Measurements from ENCODE around the gene ZNF487. TPM values are rescaled to one million over a fixed set of nuclear protein-coding genes. Genes with fewer than 3 reads are reported as not detected.
"Not testable (repeated sequence)": the region's sequence is repeated elsewhere in the genome, so short reads cannot be mapped to it uniquely, and the experiment has no call there.

ZNF487 gene
- total and polyA plus RNA-seq, 2 donors (not counting 1 experiment from before 2014, with no cell fraction given) = 4.0 TPM

- TF ChIP-seq CTCF (conservative IDR thresholded peaks at IDR 0.05 in 1 of 2, IDR thresholded peaks at IDR 0.05 in 1 of 2; ENCODE audit: low read depth in 1 of 2, low read length in 2 of 2) = no peak
- no peak for TF ChIP-seq EZH2 (IDR thresholded peaks at IDR 0.05; ENCODE audit: low read length, missing control alignments)
- Histone ChIP-seq H3K9me3 (ENCODE audit: control insufficient read depth, insufficient read depth, low read depth, low read length) (no peaks in the 10 kb centered on the region), H3K27me3 (ENCODE audit: control insufficient read depth, insufficient read depth, low read length) (no peaks in the 10 kb centered on the region), H3K79me2 (ENCODE audit: control insufficient read depth, insufficient read depth, low read length) (no peaks in the 10 kb centered on the region), H3K4me1 (ENCODE audit: control insufficient read depth, extremely low read depth, insufficient read depth, low read length) (peaks cover 7% of the 10 kb centered on the region), H3K4me2 (ENCODE audit: extremely low read depth, insufficient read depth, low read length) (no peak overlapping the region), H3K36me3 (ENCODE audit: control insufficient read depth, insufficient read depth, low read length) (no peaks in the 10 kb centered on the region), H4K20me1 (ENCODE audit: control insufficient read depth, extremely low read depth, insufficient read depth, low read length) (no peaks in the 10 kb centered on the region), H3K9ac (ENCODE audit: insufficient read depth, low read length) (no peak overlapping the region), H3K4me3 (replicated peaks in 1 of 4; ENCODE audit: control extremely low read depth in 1 of 4, insufficient read depth in 1 of 4, low read depth in 3 of 4, low read length in 4 of 4) (no peak overlapping the region), H2AFZ (ENCODE audit: low read length) (no peak overlapping the region), H3K27ac (ENCODE audit: insufficient read depth, low read length) (no peak overlapping the region)
- peak in 1 of 2 donors; percentile 46 for DNase-seq (ENCODE audit: low read depth in 2 of 2)
These were observed 12.5 kb upstream of the ZNF487 start for GRCh38 chr10:43424416-43424815.

- H3K9me3 ChIP-seq (ENCODE audit: control insufficient read depth, insufficient read depth, low read depth, low read length); H3K4me3 ChIP-seq (replicated peaks in 1 of 4; ENCODE audit: control extremely low read depth in 1 of 4, insufficient read depth in 1 of 4, low read depth in 3 of 4, low read length in 4 of 4); H3K4me1 ChIP-seq (ENCODE audit: control insufficient read depth, extremely low read depth, insufficient read depth, low read length): not testable (repeated sequence)
These were observed 10.4 kb upstream of the ZNF487 start for GRCh38 chr10:43426476-43426875.

GRCh38 chr10:43427166-43427825 is 9.6 kb upstream of the ZNF487 start:
- H3K9ac ChIP-seq (ENCODE audit: insufficient read depth, low read length) = no peak overlapping the region

More at GRCh38 chr10:43426476-43426875, 10.4 kb upstream of the ZNF487 start:
- DNase-seq (ENCODE audit: low read depth in 2 of 2); H3K27ac ChIP-seq (ENCODE audit: insufficient read depth, low read length); H3K9ac ChIP-seq (ENCODE audit: insufficient read depth, low read length); H3K79me2 ChIP-seq (ENCODE audit: control insufficient read depth, insufficient read depth, low read length); H2AFZ ChIP-seq (ENCODE audit: low read length); H4K20me1 ChIP-seq (ENCODE audit: control insufficient read depth, extremely low read depth, insufficient read depth, low read length); H3K36me3 ChIP-seq (ENCODE audit: control insufficient read depth, insufficient read depth, low read length); H3K27me3 ChIP-seq (ENCODE audit: control insufficient read depth, insufficient read depth, low read length); H3K4me2 ChIP-seq (ENCODE audit: extremely low read depth, insufficient read depth, low read length): not testable (repeated sequence)

More at GRCh38 chr10:43427166-43427825, 9.6 kb upstream of the ZNF487 start:
- H3K4me1 ChIP-seq (ENCODE audit: control insufficient read depth, extremely low read depth, insufficient read depth, low read length) = no peaks in the 10 kb centered on the region
- TF ChIP-seq CTCF (conservative IDR thresholded peaks at IDR 0.05 in 1 of 2, IDR thresholded peaks at IDR 0.05 in 1 of 2; ENCODE audit: low read depth in 1 of 2, low read length in 2 of 2) (no peak), EZH2 (IDR thresholded peaks at IDR 0.05; ENCODE audit: low read length, missing control alignments) (no peak)
- H2AFZ ChIP-seq (ENCODE audit: low read length) = no peak overlapping the region
- no peaks in the 10 kb centered on the region for H3K9me3 ChIP-seq (ENCODE audit: control insufficient read depth, insufficient read depth, low read depth, low read length)
- no peak overlapping the region for H3K4me2 ChIP-seq (ENCODE audit: extremely low read depth, insufficient read depth, low read length)
- H3K27me3 ChIP-seq (ENCODE audit: control insufficient read depth, insufficient read depth, low read length) = no peaks in the 10 kb centered on the region
- no peaks in the 10 kb centered on the region for H3K36me3 ChIP-seq (ENCODE audit: control insufficient read depth, insufficient read depth, low read length)
- no peak for DNase-seq (ENCODE audit: low read depth in 2 of 2)
- no peaks in the 10 kb centered on the region for H3K79me2 ChIP-seq (ENCODE audit: control insufficient read depth, insufficient read depth, low read length)
- H4K20me1 ChIP-seq (ENCODE audit: control insufficient read depth, extremely low read depth, insufficient read depth, low read length) = no peaks in the 10 kb centered on the region
- H3K4me3 ChIP-seq (replicated peaks in 1 of 4; ENCODE audit: control extremely low read depth in 1 of 4, insufficient read depth in 1 of 4, low read depth in 3 of 4, low read length in 4 of 4) = no peak overlapping the region
- H3K27ac ChIP-seq (ENCODE audit: insufficient read depth, low read length) = no peak overlapping the region
